NK-92 (cell line): Measurements from ENCODE around the gene LGALS3.

Experiments
- DNase-seq: peaks from one replicate; lab custom pipeline; 2025; ENCODE audit not compliant: unreplicated experiment; lab: John Stamatoyannopoulos, UW

Gene LGALS3

GRCh38 chr14:55130196-55130550, 1.1 kb downstream of the LGALS3 start:
- no peak for DNase-seq

- DNase-seq = no peak
These were observed 2.5 kb downstream of the LGALS3 start for GRCh38 chr14:55131370-55132137.

GRCh38 chr14:55133416-55133815, 4.4 kb downstream of the LGALS3 start:
- DNase-seq = no peak

GRCh38 chr14:55136241-55136640, 7.2 kb downstream of the LGALS3 start:
- DNase-seq = no peak

DNA sequence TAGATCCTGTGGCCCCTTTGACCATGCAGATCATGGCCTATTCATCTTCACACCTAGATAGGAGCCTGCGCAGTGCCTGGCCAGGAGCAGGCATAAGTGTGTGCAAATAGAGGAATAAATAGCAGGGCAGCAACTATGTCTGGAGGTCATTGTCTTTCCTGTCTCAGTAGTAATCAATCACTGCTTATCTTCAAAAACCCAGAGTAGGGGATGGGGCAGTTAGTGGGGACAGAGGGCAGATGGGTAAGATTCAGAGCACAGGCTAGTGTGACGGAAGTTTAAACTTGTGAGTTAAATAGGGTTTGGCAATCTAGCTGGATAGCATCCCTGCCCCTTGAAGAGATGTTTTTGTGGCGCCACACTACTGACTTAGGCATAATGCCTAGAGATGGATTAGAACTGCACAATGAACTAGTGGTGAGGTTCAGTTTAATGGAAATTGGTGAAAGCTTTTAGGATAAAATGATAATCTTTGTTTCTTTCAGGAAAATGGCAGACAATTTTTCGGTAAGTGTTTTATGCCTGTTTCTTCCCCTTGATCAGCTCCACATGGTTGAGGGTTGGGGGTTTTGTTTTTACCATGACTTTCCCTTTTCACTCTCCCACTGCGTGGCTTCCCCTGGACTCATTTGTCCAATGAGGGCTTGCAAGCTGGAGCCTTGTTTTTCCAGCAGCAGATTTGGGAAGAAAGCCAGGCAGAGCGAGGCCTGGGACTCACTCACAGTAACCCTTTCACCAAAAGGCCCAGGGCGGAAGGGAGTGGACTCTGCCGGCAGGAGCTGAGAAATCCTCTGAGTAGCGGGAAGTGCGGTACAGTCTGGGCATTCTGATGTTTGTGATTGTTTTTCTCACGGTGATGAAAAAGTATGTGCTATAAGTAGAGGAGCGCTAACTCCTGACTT, 8.1 kb downstream of the LGALS3 start:
- no peak for DNase-seq

GRCh38 chr14:55138091-55138490, 9.0 kb downstream of the LGALS3 start:
- no peak for DNase-seq

GRCh38 chr14:55139141-55139540, 10.1 kb downstream of the LGALS3 start:
- DNase-seq = no peak

DNA sequence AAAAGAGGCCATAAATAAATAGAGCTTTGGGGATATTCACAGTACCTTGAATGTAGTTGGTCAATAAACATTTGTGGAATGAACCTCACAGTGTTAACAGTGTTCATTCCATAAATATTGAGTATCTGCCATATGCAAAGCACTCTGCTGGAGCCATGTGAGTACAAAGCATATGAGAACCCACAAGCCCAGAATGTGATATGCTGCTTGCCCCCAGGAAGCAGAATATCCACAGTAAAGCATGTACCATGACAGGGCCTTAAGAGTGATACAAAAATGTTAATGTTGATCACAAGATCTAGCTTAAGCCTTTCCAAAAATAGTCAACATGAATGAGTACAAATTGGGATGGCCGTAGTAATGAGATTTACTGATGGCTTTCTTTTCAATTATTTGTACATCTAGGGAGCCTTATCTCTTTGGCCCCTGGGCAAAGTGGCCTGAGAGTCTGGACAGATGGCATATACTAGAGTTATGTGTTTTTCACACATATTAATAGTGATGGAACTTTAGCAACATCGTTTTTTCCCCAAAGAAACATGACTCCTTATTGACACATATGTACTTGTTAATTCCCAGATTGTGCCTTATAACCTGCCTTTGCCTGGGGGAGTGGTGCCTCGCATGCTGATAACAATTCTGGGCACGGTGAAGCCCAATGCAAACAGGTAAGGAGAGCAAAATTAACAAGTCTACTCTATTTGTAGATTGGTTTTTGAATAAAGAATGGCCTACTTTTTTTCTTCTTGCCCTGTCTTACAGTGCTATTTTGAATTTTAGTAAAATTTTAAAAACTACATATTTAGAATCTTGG, 10.9 kb downstream of the LGALS3 start:
- DNase-seq = no peak

DNA sequence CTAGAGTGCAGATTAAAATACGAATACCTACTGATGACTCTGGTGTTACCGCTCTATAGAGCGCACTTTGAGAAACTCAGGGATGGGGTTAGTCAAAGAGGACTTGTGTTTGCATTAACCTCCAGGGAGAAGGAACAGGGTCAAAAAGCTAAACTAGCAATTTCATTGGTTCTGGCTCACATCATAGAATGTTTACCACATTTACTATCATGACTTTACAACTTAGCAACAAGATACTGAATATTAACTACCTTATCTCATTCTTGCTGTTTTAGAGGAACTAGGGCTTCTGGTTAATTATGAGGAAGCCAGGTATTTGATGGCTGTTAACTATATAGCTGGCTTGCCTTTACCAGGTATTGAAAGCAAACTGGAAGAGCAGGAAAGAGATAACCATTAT, 12.8 kb downstream of the LGALS3 start:
- no peak for DNase-seq

GRCh38 chr14:55142466-55142865, 13.4 kb downstream of the LGALS3 start:
- no peak for DNase-seq

DNA sequence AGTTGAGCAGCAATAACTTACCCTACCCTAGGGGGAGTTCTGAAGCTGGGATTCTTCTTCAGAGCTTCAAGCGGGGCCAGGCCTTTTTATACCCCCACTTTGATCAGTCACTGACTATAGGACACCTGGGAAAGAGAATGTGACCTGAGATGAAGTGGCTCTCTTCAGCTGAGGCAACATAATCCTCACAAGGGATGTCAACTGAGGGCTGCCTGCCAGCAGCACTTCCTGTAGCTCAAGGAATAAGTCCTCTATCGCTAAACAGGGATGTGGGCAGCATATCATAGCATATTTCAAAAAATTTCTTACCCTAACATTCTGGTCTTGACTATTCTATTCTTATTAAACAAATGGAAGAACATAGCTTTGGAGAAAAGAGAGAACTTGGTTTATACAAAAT, 17.4 kb downstream of the LGALS3 start:
- DNase-seq = no peak

- DNase-seq = no peak
These were observed 22.5 kb downstream of the LGALS3 start for GRCh38 chr14:55151601-55152000.

DNA sequence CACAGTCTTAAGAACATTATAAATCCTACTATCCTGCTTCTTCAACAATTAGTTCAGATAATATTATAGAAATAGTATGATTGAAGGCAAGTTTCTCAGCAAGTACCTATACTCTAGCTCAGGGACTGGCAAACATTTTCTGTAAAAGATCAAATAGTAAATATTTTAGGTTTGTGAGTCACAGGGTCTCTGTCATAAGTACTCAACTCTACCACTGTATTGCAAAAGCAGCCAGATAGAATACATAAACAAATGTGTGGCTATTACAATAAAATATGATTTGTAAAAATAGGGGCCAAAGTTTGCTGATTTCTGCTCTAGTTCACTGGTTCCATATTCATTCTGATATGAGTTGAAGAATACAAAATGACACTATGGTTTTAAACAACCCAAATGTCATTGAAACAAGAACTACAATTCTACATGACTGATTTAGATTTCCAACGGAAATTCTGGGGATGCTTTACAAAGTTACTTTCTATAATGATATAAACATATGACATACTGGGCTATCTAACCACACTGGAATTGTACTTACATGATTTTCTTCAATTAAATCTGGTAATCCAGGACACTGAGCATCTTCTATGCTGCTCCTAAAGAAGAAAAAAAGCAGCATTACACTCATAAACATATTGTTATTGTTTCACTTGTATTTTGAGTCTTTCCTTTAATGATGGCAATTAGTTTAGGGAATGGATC, 23.2 kb downstream of the LGALS3 start:
- no peak for DNase-seq

GRCh38 chr14:55153951-55154350, 24.9 kb downstream of the LGALS3 start:
- DNase-seq = no peak

GRCh38 chr14:55157080-55157479, 28.0 kb downstream of the LGALS3 start:
- no peak for DNase-seq

GRCh38 chr14:55158412-55158811, 29.4 kb downstream of the LGALS3 start:
- no peak for DNase-seq

DNA sequence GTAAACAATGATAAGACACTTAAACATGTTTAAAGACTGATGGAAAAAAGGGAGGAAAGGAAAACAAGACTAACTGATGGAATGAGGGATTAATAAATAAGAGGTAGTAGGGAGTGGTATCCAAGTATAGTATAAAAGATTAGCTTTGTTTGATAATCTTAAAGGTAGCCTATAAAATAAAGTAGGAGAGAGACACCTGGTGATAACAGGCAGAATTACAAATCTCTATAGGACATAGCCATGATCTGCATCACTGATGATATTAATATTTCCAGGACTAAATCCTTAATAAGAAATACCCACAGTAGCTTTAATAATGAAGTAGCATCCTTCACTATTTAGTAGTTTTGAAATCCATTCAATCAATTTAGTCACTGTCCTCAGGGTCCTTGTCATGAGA, 31.9 kb downstream of the LGALS3 start:
- no peak for DNase-seq

- no peak for DNase-seq
These were observed 41.5 kb downstream of the LGALS3 start for GRCh38 chr14:55170526-55170925.

GRCh38 chr14:55180006-55180405, 51.0 kb downstream of the LGALS3 start:
- DNase-seq = no peak

GRCh38 chr14:55180434-55180833, 51.4 kb downstream of the LGALS3 start:
- DNase-seq = no peak
